ENCODE results near the gene RAPGEF6.
"Not testable (repeated sequence)": the region's sequence is repeated elsewhere in the genome, so short reads cannot be mapped to it uniquely, and the experiment has no call there.

Gene RAPGEF6

GRCh38 chr5:131406076-131406475 lies 229.0 kb downstream of the RAPGEF6 start:
- H3K27ac Mint-ChIP-seq: peak overlapping the region; percentile 24
- no peak overlapping the region for H3K4me3 Mint-ChIP-seq
- no peak for ATAC-seq
- peaks cover 2% of the 10 kb centered on the region for H3K4me1 Mint-ChIP-seq
- H3K36me3 Mint-ChIP-seq (ENCODE audit: low read depth): peaks cover 73% of the 10 kb centered on the region
- no peaks in the 10 kb centered on the region for H3K27me3 Mint-ChIP-seq
- DNase-seq: no peak
- H3K9me3 Mint-ChIP-seq: peaks cover 17% of the 10 kb centered on the region

GRCh38 chr5:131405674-131406073 lies 229.4 kb downstream of the RAPGEF6 start:
- Mint-ChIP-seq H3K9me3 (peaks cover 21% of the 10 kb centered on the region), H3K27me3 (no peaks in the 10 kb centered on the region), H3K27ac (peak overlapping the region; percentile 24), H3K36me3 (ENCODE audit: low read depth) (peaks cover 73% of the 10 kb centered on the region), H3K4me1 (peaks cover 4% of the 10 kb centered on the region), H3K4me3 (no peak overlapping the region)
- no peak for ATAC-seq
- DNase-seq: no peak

GRCh38 chr5:131400585-131400984 lies 234.4 kb downstream of the RAPGEF6 start:
- Mint-ChIP-seq H3K36me3 (ENCODE audit: low read depth) (peaks cover 74% of the 10 kb centered on the region), H3K4me1 (peaks cover 33% of the 10 kb centered on the region), H3K9me3 (peaks cover 21% of the 10 kb centered on the region), H3K27me3 (no peaks in the 10 kb centered on the region), H3K27ac (peak overlapping the region; percentile 37), H3K4me3 (no peak overlapping the region)
- ATAC-seq (no peak), DNase-seq (no peak)

GRCh38 chr5:131399007-131399406 lies 236.0 kb downstream of the RAPGEF6 start:
- not testable (repeated sequence) for ATAC-seq, H3K27ac Mint-ChIP-seq, DNase-seq, H3K27me3 Mint-ChIP-seq, H3K4me3 Mint-ChIP-seq
- Mint-ChIP-seq H3K36me3 (ENCODE audit: low read depth) (peaks cover 78% of the 10 kb centered on the region), H3K9me3 (peaks cover 21% of the 10 kb centered on the region), H3K4me1 (peaks cover 48% of the 10 kb centered on the region)

GRCh38 chr5:131396630-131397273 lies 238.3 kb downstream of the RAPGEF6 start:
- Mint-ChIP-seq H3K27me3 (no peaks in the 10 kb centered on the region), H3K9me3 (peaks cover 8% of the 10 kb centered on the region), H3K4me3 (no peak overlapping the region), H3K27ac (peak overlapping the region; percentile 96), H3K4me1 (peaks cover 70% of the 10 kb centered on the region), H3K36me3 (ENCODE audit: low read depth) (peaks cover 82% of the 10 kb centered on the region)
- no peak for DNase-seq
- ATAC-seq: no peak

GRCh38 chr5:131396015-131396414 lies 239.0 kb downstream of the RAPGEF6 start:
- peaks cover 71% of the 10 kb centered on the region for H3K4me1 Mint-ChIP-seq
- peaks cover 8% of the 10 kb centered on the region for H3K9me3 Mint-ChIP-seq
- DNase-seq: no peak
- H3K4me3 Mint-ChIP-seq: no peak overlapping the region
- peaks cover 81% of the 10 kb centered on the region for H3K36me3 Mint-ChIP-seq (ENCODE audit: low read depth)
- peak; percentile 81 for ATAC-seq
- peak overlapping the region; percentile 96 for H3K27ac Mint-ChIP-seq
- H3K27me3 Mint-ChIP-seq: no peaks in the 10 kb centered on the region

GRCh38 chr5:131394128-131394527 lies 240.9 kb downstream of the RAPGEF6 start:
- peak overlapping the region; percentile 96 for H3K27ac Mint-ChIP-seq
- no peak for DNase-seq
- ATAC-seq: peak; percentile 90
- no peaks in the 10 kb centered on the region for H3K9me3 Mint-ChIP-seq
- peaks cover 81% of the 10 kb centered on the region for H3K36me3 Mint-ChIP-seq (ENCODE audit: low read depth)
- H3K27me3 Mint-ChIP-seq: no peaks in the 10 kb centered on the region
- peak overlapping the region; percentile 56 for H3K4me3 Mint-ChIP-seq
- peaks cover 84% of the 10 kb centered on the region for H3K4me1 Mint-ChIP-seq

- peaks cover 86% of the 10 kb centered on the region for H3K4me1 Mint-ChIP-seq
- H3K27me3 Mint-ChIP-seq: no peaks in the 10 kb centered on the region
- peak overlapping the region; percentile 96 for H3K27ac Mint-ChIP-seq
- ATAC-seq (no peak), DNase-seq (no peak)
- peaks cover 78% of the 10 kb centered on the region for H3K36me3 Mint-ChIP-seq (ENCODE audit: low read depth)
- H3K9me3 Mint-ChIP-seq: no peaks in the 10 kb centered on the region
- H3K4me3 Mint-ChIP-seq: peak overlapping the region; percentile 56
These were observed 241.5 kb downstream of the RAPGEF6 start for GRCh38 chr5:131393498-131393968.

GRCh38 chr5:131392466-131393095 lies 242.4 kb downstream of the RAPGEF6 start:
- peaks cover 74% of the 10 kb centered on the region for H3K36me3 Mint-ChIP-seq (ENCODE audit: low read depth)
- no peaks in the 10 kb centered on the region for H3K27me3 Mint-ChIP-seq
- H3K4me1 Mint-ChIP-seq: peaks cover 89% of the 10 kb centered on the region
- peak overlapping the region; percentile 96 for H3K27ac Mint-ChIP-seq
- DNase-seq (no peak), ATAC-seq (no peak)
- no peak overlapping the region for H3K4me3 Mint-ChIP-seq
- H3K9me3 Mint-ChIP-seq: no peaks in the 10 kb centered on the region

GRCh38 chr5:131389869-131390265 lies 245.2 kb downstream of the RAPGEF6 start:
- H3K4me3 Mint-ChIP-seq: no peak overlapping the region
- DNase-seq (no peak), ATAC-seq (no peak)
- peak overlapping the region; percentile 89 for H3K27ac Mint-ChIP-seq
- peaks cover 85% of the 10 kb centered on the region for H3K4me1 Mint-ChIP-seq
- no peaks in the 10 kb centered on the region for H3K27me3 Mint-ChIP-seq
- H3K36me3 Mint-ChIP-seq (ENCODE audit: low read depth): peaks cover 72% of the 10 kb centered on the region
- no peaks in the 10 kb centered on the region for H3K9me3 Mint-ChIP-seq

- DNase-seq (no peak), ATAC-seq (peak; percentile 64)
- no peaks in the 10 kb centered on the region for H3K9me3 Mint-ChIP-seq
- peaks cover 71% of the 10 kb centered on the region for H3K36me3 Mint-ChIP-seq (ENCODE audit: low read depth)
- H3K4me3 Mint-ChIP-seq: peak overlapping the region; percentile 12
- peaks cover 87% of the 10 kb centered on the region for H3K4me1 Mint-ChIP-seq
- H3K27ac Mint-ChIP-seq: peak overlapping the region; percentile 89
- no peaks in the 10 kb centered on the region for H3K27me3 Mint-ChIP-seq
These were observed 245.7 kb downstream of the RAPGEF6 start for GRCh38 chr5:131389096-131389868.

- peaks cover 87% of the 10 kb centered on the region for H3K4me1 Mint-ChIP-seq
These were observed 247.8 kb downstream of the RAPGEF6 start for GRCh38 chr5:131387255-131387654.

GRCh38 chr5:131386779-131387178 lies 248.2 kb downstream of the RAPGEF6 start:
- peak overlapping the region; percentile 72 for H3K27ac Mint-ChIP-seq
- H3K4me3 Mint-ChIP-seq: no peak overlapping the region
- H3K4me1 Mint-ChIP-seq: peaks cover 87% of the 10 kb centered on the region
- peaks cover 47% of the 10 kb centered on the region for H3K36me3 Mint-ChIP-seq (ENCODE audit: low read depth)
- DNase-seq (no peak), ATAC-seq (no peak)
- H3K27me3 Mint-ChIP-seq: no peaks in the 10 kb centered on the region
- no peaks in the 10 kb centered on the region for H3K9me3 Mint-ChIP-seq

More at GRCh38 chr5:131387255-131387654, 247.8 kb downstream of the RAPGEF6 start:
- Mint-ChIP-seq H3K36me3 (ENCODE audit: low read depth) (peaks cover 52% of the 10 kb centered on the region), H3K27me3 (no peaks in the 10 kb centered on the region), H3K9me3 (no peaks in the 10 kb centered on the region), H3K4me3 (no peak overlapping the region), H3K27ac (peak overlapping the region; percentile 72)
- no peak for DNase-seq
- ATAC-seq: no peak

- H3K27me3 Mint-ChIP-seq: no peaks in the 10 kb centered on the region
- DNase-seq (no peak), ATAC-seq (no peak)
- peaks cover 92% of the 10 kb centered on the region for H3K4me1 Mint-ChIP-seq
- no peak overlapping the region for H3K4me3 Mint-ChIP-seq
- peak overlapping the region; percentile 72 for H3K27ac Mint-ChIP-seq
- H3K36me3 Mint-ChIP-seq (ENCODE audit: low read depth): peaks cover 46% of the 10 kb centered on the region
- H3K9me3 Mint-ChIP-seq: no peaks in the 10 kb centered on the region
These were observed 248.9 kb downstream of the RAPGEF6 start for GRCh38 chr5:131386124-131386523.

Measured in activated naive CD8-positive, alpha-beta T cell treated with anti-CD3 and anti-CD28 coated beads, Interleukin-2, amount 50 U/mL, for 24 hours (primary cell).